Measurements from ENCODE around the gene TEDC1. TPM values are rescaled to one million over a fixed set of nuclear protein-coding genes. Genes with fewer than 3 reads are reported as not detected.

The TEDC1 gene
- total RNA-seq, 3 donors from 2014 or later (not counting 1 experiment from before 2014, with no cell fraction given) = 70.0 to 233 (median 112) TPM

- intact Hi-C loops (cut with micrococcal nuclease) = no loop called here
- no peak overlapping the region for H3K27ac ChIP-seq (ENCODE audit: low read length)
- TF ChIP-seq, protein P1, sequence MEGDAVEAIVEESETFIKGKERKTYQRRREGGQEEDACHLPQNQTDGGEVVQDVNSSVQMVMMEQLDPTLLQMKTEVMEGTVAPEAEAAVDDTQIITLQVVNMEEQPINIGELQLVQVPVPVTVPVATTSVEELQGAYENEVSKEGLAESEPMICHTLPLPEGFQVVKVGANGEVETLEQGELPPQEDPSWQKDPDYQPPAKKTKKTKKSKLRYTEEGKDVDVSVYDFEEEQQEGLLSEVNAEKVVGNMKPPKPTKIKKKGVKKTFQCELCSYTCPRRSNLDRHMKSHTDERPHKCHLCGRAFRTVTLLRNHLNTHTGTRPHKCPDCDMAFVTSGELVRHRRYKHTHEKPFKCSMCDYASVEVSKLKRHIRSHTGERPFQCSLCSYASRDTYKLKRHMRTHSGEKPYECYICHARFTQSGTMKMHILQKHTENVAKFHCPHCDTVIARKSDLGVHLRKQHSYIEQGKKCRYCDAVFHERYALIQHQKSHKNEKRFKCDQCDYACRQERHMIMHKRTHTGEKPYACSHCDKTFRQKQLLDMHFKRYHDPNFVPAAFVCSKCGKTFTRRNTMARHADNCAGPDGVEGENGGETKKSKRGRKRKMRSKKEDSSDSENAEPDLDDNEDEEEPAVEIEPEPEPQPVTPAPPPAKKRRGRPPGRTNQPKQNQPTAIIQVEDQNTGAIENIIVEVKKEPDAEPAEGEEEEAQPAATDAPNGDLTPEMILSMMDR (IDR thresholded peaks at IDR 0.05) = no peak
- Mint-ChIP-seq H3K9me3 (no peaks in the 10 kb centered on the region), H3K36me3 (no peaks in the 10 kb centered on the region), H3K4me3 (no peak overlapping the region), H3K4me1 (peaks cover 0 to 7% of the 10 kb centered on the region in 2 donors), H3K27ac (no peak overlapping the region), H3K27me3 (ENCODE audit: low read depth in 2 of 2) (no peaks in the 10 kb centered on the region)
- DNase-seq (no peak), ATAC-seq (no peak)
- H3K9me3 ChIP-seq (ENCODE audit: control insufficient read depth, insufficient read depth, low read length) = no peaks in the 10 kb centered on the region
- peaks cover 11% of the 10 kb centered on the region for H3K36me3 ChIP-seq (ENCODE audit: control insufficient read depth, insufficient read depth, low read length)
- H3K4me1 ChIP-seq (ENCODE audit: control insufficient read depth, insufficient read depth, low read length) = no peaks in the 10 kb centered on the region
- WGBS (ENCODE audit: insufficient coverage) = 93% methylated on average over 17 of the region's 17 CpGs
- H3K4me3 ChIP-seq (ENCODE audit: low read length) = no peak overlapping the region
- H3K27me3 ChIP-seq (ENCODE audit: control insufficient read depth, insufficient read depth, low read length) = no peaks in the 10 kb centered on the region
These were observed 46.2 kb upstream of the TEDC1 start for GRCh38 chr14:105444859-105445258.

DNA sequence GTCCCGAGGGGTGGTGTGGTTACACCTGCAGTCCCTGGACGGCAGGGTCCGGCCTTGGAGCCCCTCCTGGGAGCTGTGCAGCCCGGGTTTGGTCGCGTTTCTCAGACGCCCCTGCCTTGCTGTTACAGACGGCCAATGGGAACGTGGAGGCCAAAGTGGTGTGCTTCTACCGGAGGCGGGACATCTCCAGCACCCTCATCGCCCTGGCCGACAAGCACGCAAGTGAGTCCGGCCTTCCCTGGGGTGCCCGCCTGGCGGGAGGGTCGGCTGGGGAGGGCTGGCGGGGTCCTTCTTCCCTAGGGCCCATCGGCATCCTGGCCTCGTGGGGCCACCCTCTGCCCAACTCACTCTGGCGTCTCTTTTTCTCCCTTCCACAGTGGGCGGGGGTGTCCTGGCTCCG is 45.8 kb upstream of the TEDC1 start:
- H3K27me3 Mint-ChIP-seq (ENCODE audit: low read depth in 2 of 2) = no peaks in the 10 kb centered on the region
- 90% methylated on average over 24 of the region's 24 CpGs for WGBS (ENCODE audit: insufficient coverage)
- H3K4me1 Mint-ChIP-seq = peaks cover 0 to 7% of the 10 kb centered on the region in 2 donors
- no peak overlapping the region for H3K4me3 ChIP-seq (ENCODE audit: low read length)
- H3K27me3 ChIP-seq (ENCODE audit: control insufficient read depth, insufficient read depth, low read length) = no peaks in the 10 kb centered on the region
- H3K27ac ChIP-seq (ENCODE audit: low read length) = no peak overlapping the region
- no peak for ATAC-seq
- no peak overlapping the region for H3K4me3 Mint-ChIP-seq
- no peaks in the 10 kb centered on the region for H3K9me3 Mint-ChIP-seq
- no peak overlapping the region for H3K27ac Mint-ChIP-seq
- TF ChIP-seq, protein P1 (IDR thresholded peaks at IDR 0.05) = no peak
- H3K36me3 ChIP-seq (ENCODE audit: control insufficient read depth, insufficient read depth, low read length) = peaks cover 12% of the 10 kb centered on the region
- intact Hi-C loops (cut with micrococcal nuclease) = no loop called here
- H3K9me3 ChIP-seq (ENCODE audit: control insufficient read depth, insufficient read depth, low read length) = no peaks in the 10 kb centered on the region
- no peaks in the 10 kb centered on the region for H3K36me3 Mint-ChIP-seq
- H3K4me1 ChIP-seq (ENCODE audit: control insufficient read depth, insufficient read depth, low read length) = no peaks in the 10 kb centered on the region
- no peak for DNase-seq

DNA sequence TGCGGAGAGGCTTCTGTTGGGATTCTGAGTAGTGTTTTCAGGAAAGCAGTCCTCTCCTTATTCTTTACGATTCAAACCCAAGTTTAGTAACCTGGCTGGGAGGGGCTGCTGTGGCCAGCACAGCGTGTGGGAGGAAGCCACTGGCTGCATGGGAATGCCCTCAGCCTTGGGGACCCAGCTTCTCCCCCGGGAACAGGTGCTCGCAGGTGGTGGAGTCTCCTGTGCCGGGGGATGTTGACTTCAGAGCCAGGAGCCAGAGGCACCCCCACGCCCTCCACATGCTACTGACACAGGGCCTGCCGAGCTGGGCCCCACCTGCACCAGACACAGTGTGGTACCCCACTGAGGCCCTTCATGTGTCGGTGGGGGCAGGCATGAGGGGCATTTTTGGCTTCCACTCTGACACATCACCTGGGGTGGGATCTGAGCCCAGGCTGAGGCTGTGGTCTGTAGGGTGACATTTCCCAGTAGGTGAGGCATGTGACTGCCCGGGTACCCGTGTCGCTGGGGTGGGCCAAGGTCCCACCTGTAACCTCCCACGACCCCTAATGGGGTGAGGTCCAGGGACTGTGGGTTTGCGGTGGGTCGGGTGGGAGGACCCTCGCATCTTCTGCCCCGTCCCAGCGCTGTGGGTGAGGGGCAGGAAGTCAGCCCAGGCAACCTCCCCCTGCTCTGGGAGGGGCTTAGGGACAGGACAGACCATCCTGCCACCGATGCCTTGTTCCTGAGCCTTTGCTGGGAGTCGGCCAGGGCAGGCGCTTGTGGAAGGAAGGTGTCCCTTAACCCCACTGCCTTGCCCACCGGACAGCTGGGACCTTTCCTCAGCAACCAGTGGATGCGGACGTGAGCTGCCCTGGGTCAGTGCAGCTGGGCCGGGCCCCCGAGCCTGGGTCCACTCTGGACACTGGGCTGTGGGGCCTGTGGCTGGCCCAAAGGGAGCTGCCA is 44.9 kb upstream of the TEDC1 start:
- H3K27ac ChIP-seq (ENCODE audit: low read length) = no peak overlapping the region
- peaks cover 16% of the 10 kb centered on the region for H3K36me3 ChIP-seq (ENCODE audit: control insufficient read depth, insufficient read depth, low read length)
- DNase-seq = no peak
- intact Hi-C loops (cut with micrococcal nuclease) = no loop called here
- Mint-ChIP-seq H3K36me3 (no peaks in the 10 kb centered on the region), H3K27ac (no peak overlapping the region), H3K9me3 (no peaks in the 10 kb centered on the region), H3K27me3 (ENCODE audit: low read depth in 2 of 2) (no peaks in the 10 kb centered on the region), H3K4me3 (no peak overlapping the region), H3K4me1 (peaks cover 0 to 7% of the 10 kb centered on the region in 2 donors)
- TF ChIP-seq, protein P1 (IDR thresholded peaks at IDR 0.05) = no peak
- WGBS (ENCODE audit: insufficient coverage) = 94% methylated on average over 25 of the region's 26 CpGs
- no peaks in the 10 kb centered on the region for H3K27me3 ChIP-seq (ENCODE audit: control insufficient read depth, insufficient read depth, low read length)
- no peaks in the 10 kb centered on the region for H3K4me1 ChIP-seq (ENCODE audit: control insufficient read depth, insufficient read depth, low read length)
- H3K4me3 ChIP-seq (ENCODE audit: low read length) = no peak overlapping the region
- ATAC-seq = no peak
- H3K9me3 ChIP-seq (ENCODE audit: control insufficient read depth, insufficient read depth, low read length) = no peaks in the 10 kb centered on the region

All from natural killer cell (primary cell).